Smooth muscle cell (in vitro differentiated cells): Measurements from ENCODE around the gene SGCD. TPM values are rescaled to one million over a fixed set of nuclear protein-coding genes. Genes with fewer than 3 reads are reported as not detected.

ENCODE experiments used
- DNase-seq: peaks from one replicate; lab custom pipeline; 2025; ENCODE audit not compliant: unreplicated experiment; lab: John Stamatoyannopoulos, UW
- H2AFZ ChIP-seq: fragments of 200-600 bp; sonication (generic); 2 replicates; pipeline ENCODE4 v1.6.0; 2016; ENCODE audit warnings: antibody characterized with exemption, low read depth, mild to moderate bottlenecking
- H3F3A ChIP-seq: fragments of 200-600 bp; sonication (generic); 2 replicates; pipeline ENCODE4 v1.6.0; 2017; ENCODE audit warnings: antibody characterized with exemption, low read depth
- H3K27ac ChIP-seq: fragments of 200-600 bp; sonication (generic); 2 replicates; pipeline ENCODE4 v1.5.1; 2016; ENCODE audit warnings: low read depth, mild to moderate bottlenecking
- H3K27me3 ChIP-seq: fragments of 200-600 bp; sonication (generic); 2 replicates; pipeline ENCODE4 v1.6.1; 2016; ENCODE audit warnings: low read depth, mild to moderate bottlenecking
- H3K36me3 ChIP-seq: fragments of 200-600 bp; sonication (generic); 2 replicates; pipeline ENCODE4 v1.5.1; 2016; ENCODE audit warnings: low read depth
- H3K4me1 ChIP-seq: fragments of 200-600 bp; sonication (generic); 2 replicates; pipeline ENCODE4 v1.5.1; 2016; ENCODE audit warnings: low read depth
- H3K4me2 ChIP-seq: fragments of 200-600 bp; sonication (generic); 2 replicates; pipeline ENCODE4 v1.6.0; 2016; ENCODE audit warnings: mild to moderate bottlenecking
- H3K4me3 ChIP-seq: fragments of 200-600 bp; sonication (generic); 2 replicates; pipeline ENCODE4 v1.5.1; 2016; ENCODE audit warnings: mild to moderate bottlenecking
- H3K79me2 ChIP-seq: fragments of 200-600 bp; sonication (generic); 2 replicates; pipeline ENCODE4 v1.6.0; 2016; ENCODE audit warnings: low read depth, mild to moderate bottlenecking
- H3K9ac ChIP-seq: fragments of 200-600 bp; sonication (generic); 2 replicates; pipeline ENCODE4 v1.6.0; 2016; ENCODE audit warnings: low read depth
- H3K9me3 ChIP-seq: fragments of 200-600 bp; sonication (generic); replicated peaks from 2 replicates; pipeline ENCODE4 v1.5.1; 2016; ENCODE audit warnings: low read depth
- H4K20me1 ChIP-seq: fragments of 200-600 bp; sonication (generic); 2 replicates; pipeline ENCODE4 v1.6.0; 2016; ENCODE audit warnings: low read depth
- WGBS: methylation state at CpG from one replicate; pipeline ENCODE4 v1.1.7; 2016; ENCODE audit warnings: low lambda C conversion rate; 5-methylcytosine and 5-hydroxymethylcytosine counted together
- polyA plus RNA-seq: library from polyadenylated mRNA; unstranded; fragments of >200 nt; fragmentation: Nextera tagmentation; extraction: Ambion mirVana; gene quantifications from 2 replicates; pipeline ENCODE4 v1.2.1, GENCODE V29; 2016
- total RNA-seq: library from RNA; depleted of rRNA; stranded (reverse); fragments of >200 nt; gene quantifications from 2 replicates; pipeline ENCODE4 v1.2.3, GENCODE V29; 2014
- TF ChIP-seq, protein P1 (sequence below): fragments of 200-600 bp; sonication (generic); IDR thresholded peaks from 2 replicates; pipeline ENCODE4 v1.5.1; 2017; ENCODE audit warnings: borderline replicate concordance, mild to moderate bottlenecking, antibody characterized with exemption; ENCODE audit not compliant: insufficient read depth, poor library complexity, severe bottlenecking

SGCD gene
- total and polyA plus RNA-seq, 2 experiments from 2014 or later, result 1.6 to 3.5 TPM

- Histone ChIP-seq H3K4me2 (no peak overlapping the region), H3K4me1 (no peaks in the 10 kb centered on the region), H3K79me2 (no peaks in the 10 kb centered on the region), H3K4me3 (no peak overlapping the region), H3K27ac (no peak overlapping the region), H3F3A (no peaks in the 10 kb centered on the region), H4K20me1 (no peaks in the 10 kb centered on the region), H2AFZ (no peak overlapping the region), H3K9ac (no peak overlapping the region), H3K27me3 (peaks cover 10% of the 10 kb centered on the region), H3K9me3 (no peaks in the 10 kb centered on the region), H3K36me3 (no peaks in the 10 kb centered on the region)
- no peak for DNase-seq
- WGBS, result 96% methylated on average over 2 of the region's 2 CpGs
- TF ChIP-seq, protein P1, sequence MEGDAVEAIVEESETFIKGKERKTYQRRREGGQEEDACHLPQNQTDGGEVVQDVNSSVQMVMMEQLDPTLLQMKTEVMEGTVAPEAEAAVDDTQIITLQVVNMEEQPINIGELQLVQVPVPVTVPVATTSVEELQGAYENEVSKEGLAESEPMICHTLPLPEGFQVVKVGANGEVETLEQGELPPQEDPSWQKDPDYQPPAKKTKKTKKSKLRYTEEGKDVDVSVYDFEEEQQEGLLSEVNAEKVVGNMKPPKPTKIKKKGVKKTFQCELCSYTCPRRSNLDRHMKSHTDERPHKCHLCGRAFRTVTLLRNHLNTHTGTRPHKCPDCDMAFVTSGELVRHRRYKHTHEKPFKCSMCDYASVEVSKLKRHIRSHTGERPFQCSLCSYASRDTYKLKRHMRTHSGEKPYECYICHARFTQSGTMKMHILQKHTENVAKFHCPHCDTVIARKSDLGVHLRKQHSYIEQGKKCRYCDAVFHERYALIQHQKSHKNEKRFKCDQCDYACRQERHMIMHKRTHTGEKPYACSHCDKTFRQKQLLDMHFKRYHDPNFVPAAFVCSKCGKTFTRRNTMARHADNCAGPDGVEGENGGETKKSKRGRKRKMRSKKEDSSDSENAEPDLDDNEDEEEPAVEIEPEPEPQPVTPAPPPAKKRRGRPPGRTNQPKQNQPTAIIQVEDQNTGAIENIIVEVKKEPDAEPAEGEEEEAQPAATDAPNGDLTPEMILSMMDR, result no peak
Measured at GRCh38 chr5:156682971-156683370, 356.0 kb downstream of the SGCD start.

DNA sequence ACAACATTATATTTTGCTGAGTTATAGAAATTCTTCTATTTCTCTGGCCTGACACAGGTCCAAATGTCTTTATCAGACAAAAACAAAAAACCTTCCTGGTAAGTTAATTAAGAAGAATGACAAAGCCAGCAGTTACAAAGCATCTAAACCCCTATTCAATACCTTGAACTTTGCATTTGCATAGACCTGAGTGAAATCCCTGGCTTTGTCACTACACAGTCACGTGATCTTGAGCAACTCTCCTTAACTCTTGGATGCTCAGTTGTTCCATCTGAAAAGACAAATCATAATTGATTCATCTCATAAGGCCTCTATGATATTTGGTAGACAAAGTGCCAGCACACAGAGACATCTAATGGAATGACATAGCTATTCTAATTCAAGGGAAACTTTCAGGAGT, 356.5 kb downstream of the SGCD start:
- peaks cover 15% of the 10 kb centered on the region for H3K27me3 ChIP-seq
- H3K9me3 ChIP-seq, result no peaks in the 10 kb centered on the region
- H3K27ac ChIP-seq, result no peak overlapping the region
- H2AFZ ChIP-seq, result no peak overlapping the region
- H3K4me2 ChIP-seq, result no peak overlapping the region
- TF ChIP-seq, protein P1, result no peak
- no peak for DNase-seq
- H3K4me3 ChIP-seq, result no peak overlapping the region
- H3F3A ChIP-seq, result no peaks in the 10 kb centered on the region
- H3K36me3 ChIP-seq, result no peaks in the 10 kb centered on the region
- 57% methylated on average over 1 of the region's 1 CpG for WGBS
- H3K9ac ChIP-seq, result no peak overlapping the region
- H3K4me1 ChIP-seq, result no peaks in the 10 kb centered on the region
- H4K20me1 ChIP-seq, result no peaks in the 10 kb centered on the region
- H3K79me2 ChIP-seq, result no peaks in the 10 kb centered on the region

GRCh38 chr5:156684216-156684615, 357.3 kb downstream of the SGCD start:
- Histone ChIP-seq H3K4me1 (no peaks in the 10 kb centered on the region), H4K20me1 (no peaks in the 10 kb centered on the region), H2AFZ (no peak overlapping the region), H3K27ac (no peak overlapping the region), H3K36me3 (no peaks in the 10 kb centered on the region), H3K27me3 (peaks cover 15% of the 10 kb centered on the region), H3K4me2 (no peak overlapping the region), H3K9me3 (no peaks in the 10 kb centered on the region), H3F3A (no peaks in the 10 kb centered on the region), H3K9ac (no peak overlapping the region), H3K4me3 (no peak overlapping the region), H3K79me2 (no peaks in the 10 kb centered on the region)
- DNase-seq, result no peak
- TF ChIP-seq, protein P1, result no peak
- 90% methylated on average over 2 of the region's 2 CpGs for WGBS

- TF ChIP-seq, protein P1, result no peak
- H3K27ac ChIP-seq, result no peak overlapping the region
Measured at GRCh38 chr5:156685481-156685880, 358.5 kb downstream of the SGCD start.

More at GRCh38 chr5:156685481-156685880, 358.5 kb downstream of the SGCD start:
- Histone ChIP-seq H3K4me1 (no peaks in the 10 kb centered on the region), H3K9ac (no peak overlapping the region), H3K27me3 (peaks cover 15% of the 10 kb centered on the region), H3K4me3 (no peak overlapping the region), H3K79me2 (no peaks in the 10 kb centered on the region), H3F3A (no peaks in the 10 kb centered on the region), H3K9me3 (no peaks in the 10 kb centered on the region), H3K36me3 (no peaks in the 10 kb centered on the region), H4K20me1 (no peaks in the 10 kb centered on the region), H2AFZ (no peak overlapping the region), H3K4me2 (no peak overlapping the region)
- DNase-seq, result no peak
